Activated CD4-positive, alpha-beta T cell treated with anti-CD3 and anti-CD28 coated beads for 1 hour (primary cell): ENCODE results near the gene CELF2.
A peak's percentile ranks its signal among the peaks of the same experiment; 100 is the strongest.

Experiments
- DNase-seq: peaks from one replicate; pipeline ENCODE4 v3.0.0-alpha.2; 2020

CELF2 gene

GRCh38 chr10:11159543-11160215, 142.0 kb downstream of the CELF2 start:
- DNase-seq, result no peak

GRCh38 chr10:11161096-11161495, 143.4 kb downstream of the CELF2 start:
- no peak for DNase-seq

DNA sequence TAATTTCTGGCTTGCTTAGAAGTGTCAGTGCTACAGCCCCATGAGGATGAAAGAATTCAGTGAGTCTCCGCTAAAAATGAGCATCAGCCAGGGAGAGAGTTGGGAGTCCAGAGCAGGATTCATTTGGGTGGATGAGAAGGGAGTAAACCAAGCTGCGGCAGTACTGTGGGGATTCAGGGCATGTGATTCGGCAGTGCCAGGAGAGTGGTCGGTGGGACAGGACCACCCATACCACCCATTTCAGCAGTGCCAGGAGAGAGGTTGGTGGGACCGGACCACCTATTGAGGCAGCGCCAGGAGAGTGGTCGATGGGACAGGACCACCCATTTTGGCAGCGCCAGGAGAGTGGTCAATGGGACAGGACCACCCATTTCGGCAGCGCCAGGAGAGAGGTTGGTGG, 144.2 kb downstream of the CELF2 start:
- DNase-seq, result no peak

DNA sequence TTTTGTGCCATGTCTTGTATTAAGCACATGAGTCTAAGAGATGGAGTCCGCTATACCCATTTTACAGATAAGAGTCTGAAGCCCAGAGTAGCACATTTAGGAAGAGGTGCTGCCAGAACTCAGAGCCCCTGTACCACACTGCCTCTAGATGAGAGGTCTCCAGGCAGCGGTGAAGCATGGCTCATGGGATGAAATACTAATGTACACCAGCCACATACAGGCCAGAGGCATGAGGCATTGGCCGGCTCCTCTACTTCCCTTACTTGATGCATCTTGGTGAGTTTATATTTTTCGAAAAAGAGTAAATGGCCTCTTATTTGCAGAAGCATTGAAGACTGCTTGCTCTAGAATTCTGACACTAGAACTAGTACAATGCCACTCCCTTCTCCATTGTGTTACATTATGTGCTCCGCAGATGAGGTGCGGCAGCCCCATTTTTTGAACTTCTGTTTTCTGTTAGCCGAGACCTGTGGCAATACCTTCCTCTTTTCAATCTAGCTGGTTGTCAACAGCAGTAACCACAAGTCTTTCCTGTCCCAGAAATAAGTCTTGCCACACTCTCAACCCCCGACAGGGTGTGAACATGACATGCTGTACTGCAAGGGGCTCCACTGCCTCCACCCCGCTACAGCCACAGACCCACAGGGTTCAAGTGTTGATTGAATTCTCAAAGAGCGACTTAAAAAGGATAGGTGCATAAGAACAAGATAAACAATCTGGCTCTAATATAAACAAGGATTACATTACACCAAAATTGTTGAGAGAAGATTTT, 145.3 kb downstream of the CELF2 start:
- peak; percentile 59 for DNase-seq

GRCh38 chr10:11163780-11164550, 146.3 kb downstream of the CELF2 start:
- DNase-seq, result no peak

GRCh38 chr10:11164551-11164802, 146.8 kb downstream of the CELF2 start:
- DNase-seq, result no peak

- DNase-seq, result peak; percentile 51
Measured at GRCh38 chr10:11164803-11165590, 147.3 kb downstream of the CELF2 start.

GRCh38 chr10:11165591-11166543, 148.2 kb downstream of the CELF2 start:
- peak; percentile 51 for DNase-seq

DNA sequence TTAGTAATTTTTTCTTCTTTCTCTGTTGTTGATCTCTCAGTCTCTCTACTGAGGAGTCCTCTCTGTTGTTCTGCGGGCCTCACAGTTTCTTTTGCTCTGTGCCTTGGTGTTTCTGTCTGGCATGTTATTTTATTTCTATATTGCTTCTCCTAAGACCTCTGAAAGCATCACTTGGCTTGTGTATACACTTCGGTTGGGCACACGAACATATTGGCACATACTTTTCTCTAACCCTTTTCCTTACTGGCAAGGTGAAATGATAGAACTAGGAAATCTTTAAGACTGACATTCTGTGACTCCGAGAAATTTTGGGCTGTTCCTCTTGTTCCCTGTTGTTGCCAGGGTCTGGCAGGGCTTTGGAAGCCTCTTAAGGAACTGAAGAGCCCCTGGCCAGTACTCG, 148.9 kb downstream of the CELF2 start:
- DNase-seq, result no peak

DNA sequence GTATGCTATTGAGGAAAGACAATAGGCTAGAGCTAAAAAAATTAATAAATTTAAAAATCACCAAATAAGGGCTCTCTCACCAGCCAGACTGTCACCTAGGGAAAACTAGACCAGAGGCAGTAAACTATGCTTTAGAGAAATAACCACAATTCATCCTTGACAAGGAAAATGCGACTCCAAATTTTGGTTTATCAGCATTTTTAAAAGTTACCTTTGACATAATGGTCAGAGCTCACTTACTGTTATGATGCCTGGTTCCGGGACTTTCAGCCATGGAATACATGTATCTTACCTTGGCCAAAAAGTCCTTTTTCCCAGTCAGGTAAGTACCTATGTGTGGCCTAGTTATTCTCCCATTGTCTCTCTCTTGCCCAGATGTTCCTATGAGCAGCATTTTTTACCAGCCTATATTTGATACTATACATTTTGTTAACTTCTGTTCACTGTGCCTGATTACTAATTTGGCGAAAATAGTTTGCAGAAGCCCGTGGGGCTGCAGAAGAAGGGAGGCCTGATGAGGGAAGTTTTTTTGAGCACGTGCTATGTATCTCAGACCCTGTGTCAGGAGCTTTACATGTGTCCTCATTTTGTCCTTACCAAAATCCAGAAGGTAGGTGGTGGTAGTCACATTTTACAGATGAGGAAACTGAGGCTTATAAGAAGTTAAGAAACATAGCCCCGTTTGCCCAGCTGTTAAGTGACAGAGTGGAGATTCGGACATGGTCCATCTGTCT, 149.7 kb downstream of the CELF2 start:
- DNase-seq, result no peak

- DNase-seq, result no peak
Measured at GRCh38 chr10:11168423-11169090, 150.9 kb downstream of the CELF2 start.

DNA sequence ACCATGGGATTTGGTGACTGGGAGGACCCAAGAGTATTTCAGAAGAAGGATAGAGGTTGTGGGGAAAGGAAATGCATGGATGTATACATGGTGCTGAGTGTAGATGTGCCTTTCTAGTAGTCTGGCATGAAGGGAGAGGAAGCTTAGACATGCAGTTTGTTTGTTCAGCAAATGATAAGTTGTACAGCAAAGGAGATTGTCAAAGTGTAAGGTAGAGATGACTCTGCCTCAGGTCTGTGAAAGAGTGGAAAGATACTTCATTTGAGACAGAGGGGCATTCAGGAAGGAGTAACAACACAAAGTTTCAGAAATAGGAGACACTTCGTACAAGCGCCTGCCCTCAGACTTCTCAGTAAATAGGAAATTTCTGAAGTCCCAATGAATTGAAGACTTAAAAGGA, 152.3 kb downstream of the CELF2 start:
- DNase-seq, result no peak

DNA sequence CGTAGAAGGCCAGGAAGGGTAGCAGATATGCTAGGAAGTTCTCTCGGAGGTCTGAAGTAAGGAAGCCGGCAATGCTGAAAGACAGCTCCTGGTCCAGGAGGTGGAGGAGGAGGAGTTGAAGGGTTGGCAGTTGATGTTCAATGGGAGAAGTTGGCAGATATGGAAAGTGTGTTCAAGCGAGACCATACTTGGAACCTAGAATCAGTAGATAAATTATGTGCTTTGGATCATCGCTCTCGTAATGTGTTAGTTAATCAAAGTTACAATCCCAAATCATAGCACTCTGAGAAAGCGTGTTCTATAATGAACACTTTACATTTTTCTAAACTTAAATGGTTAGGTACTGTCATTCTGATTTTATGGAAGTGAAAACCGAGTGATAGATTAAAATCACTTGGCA, 152.9 kb downstream of the CELF2 start:
- DNase-seq, result no peak

- no peak for DNase-seq
Measured at GRCh38 chr10:11170993-11171851, 153.6 kb downstream of the CELF2 start.

- DNase-seq, result no peak
Measured at GRCh38 chr10:11173042-11173441, 155.4 kb downstream of the CELF2 start.

DNA sequence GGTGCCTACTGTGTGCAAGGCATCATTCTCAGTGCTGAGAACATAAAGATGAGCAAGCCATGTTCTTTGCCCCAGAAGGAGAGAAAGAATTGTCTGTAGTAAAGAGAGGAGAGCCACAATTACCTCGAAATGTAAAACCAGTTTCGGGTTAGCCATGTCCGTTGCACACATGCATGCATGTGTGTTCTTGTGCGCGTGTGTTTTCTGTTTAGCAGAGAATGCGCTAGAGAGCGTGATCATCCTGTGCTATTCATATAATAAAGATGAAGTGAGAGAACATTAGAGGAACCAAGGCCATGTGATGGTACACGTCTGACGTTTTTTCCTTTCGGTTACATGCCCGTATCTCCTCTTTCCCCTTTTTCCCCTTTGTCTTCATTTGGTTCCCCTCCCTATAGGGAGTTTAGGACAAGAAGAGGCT, 158.2 kb downstream of the CELF2 start:
- DNase-seq, result no peak

DNA sequence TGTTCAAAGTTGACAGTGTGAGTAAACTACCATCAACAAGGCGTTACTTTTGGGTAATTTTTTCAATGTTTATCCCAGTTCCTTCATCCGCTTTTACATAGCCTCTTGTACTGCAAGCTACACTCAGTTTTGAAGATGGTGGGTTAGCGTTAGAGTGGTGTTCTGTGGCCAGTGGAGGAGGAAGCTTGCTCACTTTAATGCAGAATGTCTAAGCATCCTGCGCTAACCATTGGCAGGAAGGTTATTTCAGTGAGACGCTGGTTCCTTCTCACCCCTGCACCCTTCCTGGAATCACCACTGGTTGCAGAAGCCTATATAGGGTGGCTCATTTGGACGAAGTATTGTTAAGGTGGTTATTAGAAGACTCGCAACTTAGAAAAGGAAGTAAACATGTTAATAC, 159.1 kb downstream of the CELF2 start:
- no peak for DNase-seq

GRCh38 chr10:11177381-11177780, 159.7 kb downstream of the CELF2 start:
- no peak for DNase-seq

DNA sequence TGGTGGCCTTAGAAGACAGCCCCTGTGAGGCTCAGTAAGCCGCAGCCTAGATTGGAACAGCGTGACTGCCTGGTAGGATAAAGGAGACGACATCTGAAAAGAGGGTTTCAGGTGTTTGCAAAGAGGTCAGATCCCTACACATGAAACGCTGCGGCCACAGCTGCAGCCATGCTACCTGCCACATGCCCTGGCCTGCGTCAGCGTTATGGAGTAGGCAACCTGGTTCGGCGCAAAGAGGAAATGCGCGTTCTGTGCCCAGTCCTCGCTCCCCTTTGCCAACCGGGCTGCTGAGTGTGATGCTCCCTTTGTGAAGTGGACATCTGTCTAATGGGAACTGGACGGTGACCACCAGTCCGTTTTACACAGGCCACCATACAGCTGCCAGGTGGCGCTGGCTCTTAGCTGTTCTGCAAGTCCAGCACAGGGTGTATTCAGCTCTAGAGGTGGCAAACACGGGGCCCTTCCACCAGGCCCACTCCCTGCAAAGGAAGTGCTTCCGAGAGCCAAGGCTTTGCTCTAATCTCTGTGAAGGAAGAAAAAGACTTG, 160.3 kb downstream of the CELF2 start:
- no peak for DNase-seq
